DND-41 (cell line): ENCODE results near the gene HTR2C.

ENCODE experiments used
- CTCF ChIP-seq: IDR thresholded peaks from 2 replicates; pipeline ENCODE4 v1.5.1; 2012; ENCODE audit warnings: borderline replicate concordance, low read length, moderate library complexity, mild to moderate bottlenecking; ENCODE audit not compliant: poor library complexity, severe bottlenecking; ENCODE audit errors: extremely low read depth
- EZH2 ChIP-seq: IDR thresholded peaks from 3 replicates; pipeline ENCODE4 v1.6.1; 2012; ENCODE audit warnings: borderline replicate concordance, low read depth, mild to moderate bottlenecking, moderate library complexity, low read length, inconsistent platforms; ENCODE audit not compliant: severe bottlenecking

- TF ChIP-seq CTCF (no peak), EZH2 (no peak)
Observed at GRCh38 chrX:114712466-114712865, 128.6 kb downstream of the HTR2C start.
